HG03039 (cell line): ENCODE data around the gene FRAS1.
"Not testable (repeated sequence)": the region's sequence is repeated elsewhere in the genome, so short reads cannot be mapped to it uniquely, and the experiment has no call there.

ENCODE experiments used
- ATAC-seq: cut with Tn5 transposase; IDR thresholded peaks from one replicate; pipeline ENCODE4 v1.9.1; 2021; ENCODE audit warnings: mild to moderate bottlenecking, moderate library complexity; ENCODE audit not compliant: unreplicated experiment

The FRAS1 gene

GRCh38 chr4:78119698-78120097 lies 62.6 kb downstream of the FRAS1 start:
- ATAC-seq, result no peak

- ATAC-seq, result no peak
Observed at GRCh38 chr4:78120144-78120880, 63.2 kb downstream of the FRAS1 start.

GRCh38 chr4:78121338-78121904 lies 64.3 kb downstream of the FRAS1 start:
- ATAC-seq, result no peak

- not testable (repeated sequence) for ATAC-seq
Observed at GRCh38 chr4:78125834-78126331, 68.8 kb downstream of the FRAS1 start.

GRCh38 chr4:78129383-78130108 lies 72.4 kb downstream of the FRAS1 start:
- ATAC-seq, result no peak

GRCh38 chr4:78131403-78131802 lies 74.3 kb downstream of the FRAS1 start:
- no peak for ATAC-seq

- ATAC-seq, result no peak
Observed at GRCh38 chr4:78136109-78137081, 79.3 kb downstream of the FRAS1 start.

GRCh38 chr4:78137532-78137931 lies 80.4 kb downstream of the FRAS1 start:
- no peak for ATAC-seq

GRCh38 chr4:78138252-78138651 lies 81.1 kb downstream of the FRAS1 start:
- ATAC-seq, result no peak

- ATAC-seq, result no peak
Observed at GRCh38 chr4:78143634-78144033, 86.5 kb downstream of the FRAS1 start.

GRCh38 chr4:78145008-78145407 lies 87.9 kb downstream of the FRAS1 start:
- ATAC-seq, result no peak

- no peak for ATAC-seq
Observed at GRCh38 chr4:78145622-78146021, 88.5 kb downstream of the FRAS1 start.

GRCh38 chr4:78149751-78150542 lies 92.8 kb downstream of the FRAS1 start:
- ATAC-seq, result no peak

- ATAC-seq, result no peak
Observed at GRCh38 chr4:78150543-78150864, 93.4 kb downstream of the FRAS1 start.

- no peak for ATAC-seq
Observed at GRCh38 chr4:78152795-78153194, 95.7 kb downstream of the FRAS1 start.

GRCh38 chr4:78154972-78155590 lies 98.0 kb downstream of the FRAS1 start:
- ATAC-seq, result no peak

- no peak for ATAC-seq
Observed at GRCh38 chr4:78155616-78156105, 98.5 kb downstream of the FRAS1 start.

- no peak for ATAC-seq
Observed at GRCh38 chr4:78156520-78156919, 99.4 kb downstream of the FRAS1 start.

- ATAC-seq, result no peak
Observed at GRCh38 chr4:78162342-78162741, 105.2 kb downstream of the FRAS1 start.
